HG02623 (cell line): ENCODE data around the gene GRID1.
"Not testable (repeated sequence)": the region's sequence is repeated elsewhere in the genome, so short reads cannot be mapped to it uniquely, and the experiment has no call there.

ENCODE experiments used
- ATAC-seq: cut with Tn5 transposase; IDR thresholded peaks from one replicate; pipeline ENCODE4 v1.9.1; 2021; ENCODE audit warnings: moderate library complexity; ENCODE audit not compliant: unreplicated experiment

GRID1 gene

DNA sequence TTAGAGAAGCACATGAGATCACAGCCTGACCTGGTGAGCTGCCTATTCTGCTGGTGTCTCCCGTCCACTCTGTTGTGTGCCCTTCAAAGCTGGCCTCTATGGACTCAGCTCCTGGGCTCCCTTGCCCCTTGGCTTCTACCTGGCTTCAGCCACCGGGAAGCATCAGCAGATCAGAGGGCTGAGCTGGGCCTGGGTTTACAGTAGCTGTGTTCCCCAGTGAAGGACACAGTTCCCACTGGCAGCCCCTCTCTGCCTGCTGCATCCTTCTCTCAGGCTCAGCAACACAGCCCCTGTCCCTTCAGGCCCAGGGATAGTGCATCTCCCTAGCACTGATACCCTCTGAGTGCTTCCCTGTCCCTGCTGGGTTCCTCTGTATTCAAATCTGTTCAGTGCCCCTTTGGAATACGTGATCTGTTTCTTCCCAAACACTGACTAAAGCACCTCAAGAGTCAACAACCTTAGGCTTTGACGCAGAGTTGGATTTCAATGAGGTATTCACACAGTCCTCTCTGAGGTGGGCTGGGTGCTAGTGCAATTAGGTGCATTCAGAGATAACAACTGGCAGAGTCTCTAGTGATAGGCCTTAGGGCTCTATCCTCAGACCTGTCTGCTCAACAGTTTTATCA lies 109.8 kb downstream of the GRID1 start:
- ATAC-seq, result no peak

DNA sequence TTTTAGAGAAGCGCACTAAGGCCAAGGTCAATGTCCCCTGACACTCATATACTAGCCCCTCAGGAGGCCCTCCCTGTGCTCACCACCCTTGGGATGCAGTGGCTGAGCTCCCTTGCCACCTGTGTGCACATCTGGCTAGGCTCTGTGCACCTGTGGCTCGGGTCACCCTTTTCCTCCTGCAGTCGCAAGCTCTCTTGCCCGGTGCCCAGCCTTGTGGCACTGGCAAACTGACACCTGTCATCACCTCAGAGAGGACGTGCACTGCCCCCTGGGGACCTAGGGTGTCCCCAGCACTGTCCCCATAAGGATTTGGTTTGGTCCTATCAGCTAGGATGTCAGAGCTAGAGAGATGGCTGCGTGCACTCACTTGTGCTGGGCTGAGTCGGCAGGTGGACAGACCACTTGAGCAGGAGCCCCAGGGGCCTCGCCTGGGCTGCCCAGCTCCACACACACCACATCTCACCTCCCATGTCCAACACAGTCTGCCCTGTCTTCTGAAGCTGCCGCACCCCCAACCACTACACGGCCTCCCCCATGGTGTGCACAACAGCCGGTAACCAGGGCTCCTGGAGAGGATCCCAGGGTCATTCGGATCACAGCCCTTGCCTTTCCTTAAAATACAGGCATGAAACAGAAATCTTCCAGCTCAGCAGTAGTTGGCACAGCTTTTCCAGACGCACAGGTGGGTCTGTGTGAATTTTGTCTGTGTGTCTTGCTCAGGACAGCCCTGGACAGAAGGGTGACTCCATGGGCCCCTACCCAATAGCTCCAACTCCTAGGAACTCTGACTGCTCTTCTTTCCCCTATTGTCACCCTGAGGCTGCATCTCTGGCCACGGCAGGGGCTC lies 111.0 kb downstream of the GRID1 start:
- no peak for ATAC-seq

DNA sequence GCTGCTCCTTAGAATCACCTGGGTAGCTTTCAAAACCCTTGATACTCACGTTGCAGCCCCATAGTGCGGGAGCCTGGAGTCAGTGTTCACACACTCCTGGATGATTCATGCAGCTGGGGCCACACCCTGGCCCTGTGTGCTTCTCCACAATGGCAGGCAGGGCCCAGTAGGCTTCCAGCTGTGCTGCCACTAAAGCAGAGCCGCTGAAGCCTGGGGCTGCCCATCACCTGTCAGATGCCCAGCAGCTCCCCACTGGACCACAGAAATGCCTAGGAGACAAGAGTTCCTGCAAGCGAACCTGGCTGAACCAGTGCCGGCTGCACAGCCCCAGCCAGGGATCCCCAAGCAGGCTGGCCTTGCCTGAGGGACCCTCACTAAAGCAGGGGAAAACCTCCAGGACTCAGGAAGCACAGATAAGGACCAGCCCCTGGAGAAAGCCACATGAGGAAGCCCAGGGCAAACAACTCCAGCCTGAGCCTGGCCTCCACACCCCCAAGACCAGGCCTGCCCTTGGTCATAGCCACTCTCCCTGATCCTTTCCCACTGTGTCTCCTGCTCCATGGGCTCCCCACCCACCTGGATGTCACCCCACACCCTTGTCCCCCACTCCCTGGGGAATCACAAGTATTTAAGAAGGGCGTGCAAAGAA lies 111.9 kb downstream of the GRID1 start:
- ATAC-seq, result no peak

DNA sequence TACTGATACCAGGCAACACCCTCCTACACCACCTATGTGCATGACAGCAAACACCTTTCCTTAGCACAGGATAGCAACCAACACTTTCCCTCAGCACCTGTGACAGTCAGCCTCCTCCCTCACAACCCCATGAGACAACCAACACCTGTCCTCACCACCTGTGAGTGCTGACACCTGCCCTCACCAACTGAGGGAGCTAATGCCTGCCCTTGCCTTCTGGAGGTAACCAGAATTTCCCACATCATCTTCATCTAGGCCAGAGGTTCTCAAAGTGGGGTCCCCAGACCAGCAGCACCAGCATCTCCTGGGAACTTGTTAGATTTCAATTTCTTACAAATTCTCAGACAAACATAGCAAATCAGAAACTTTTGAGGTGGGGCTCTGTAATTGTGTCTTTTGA lies 112.5 kb downstream of the GRID1 start:
- ATAC-seq, result no peak

DNA sequence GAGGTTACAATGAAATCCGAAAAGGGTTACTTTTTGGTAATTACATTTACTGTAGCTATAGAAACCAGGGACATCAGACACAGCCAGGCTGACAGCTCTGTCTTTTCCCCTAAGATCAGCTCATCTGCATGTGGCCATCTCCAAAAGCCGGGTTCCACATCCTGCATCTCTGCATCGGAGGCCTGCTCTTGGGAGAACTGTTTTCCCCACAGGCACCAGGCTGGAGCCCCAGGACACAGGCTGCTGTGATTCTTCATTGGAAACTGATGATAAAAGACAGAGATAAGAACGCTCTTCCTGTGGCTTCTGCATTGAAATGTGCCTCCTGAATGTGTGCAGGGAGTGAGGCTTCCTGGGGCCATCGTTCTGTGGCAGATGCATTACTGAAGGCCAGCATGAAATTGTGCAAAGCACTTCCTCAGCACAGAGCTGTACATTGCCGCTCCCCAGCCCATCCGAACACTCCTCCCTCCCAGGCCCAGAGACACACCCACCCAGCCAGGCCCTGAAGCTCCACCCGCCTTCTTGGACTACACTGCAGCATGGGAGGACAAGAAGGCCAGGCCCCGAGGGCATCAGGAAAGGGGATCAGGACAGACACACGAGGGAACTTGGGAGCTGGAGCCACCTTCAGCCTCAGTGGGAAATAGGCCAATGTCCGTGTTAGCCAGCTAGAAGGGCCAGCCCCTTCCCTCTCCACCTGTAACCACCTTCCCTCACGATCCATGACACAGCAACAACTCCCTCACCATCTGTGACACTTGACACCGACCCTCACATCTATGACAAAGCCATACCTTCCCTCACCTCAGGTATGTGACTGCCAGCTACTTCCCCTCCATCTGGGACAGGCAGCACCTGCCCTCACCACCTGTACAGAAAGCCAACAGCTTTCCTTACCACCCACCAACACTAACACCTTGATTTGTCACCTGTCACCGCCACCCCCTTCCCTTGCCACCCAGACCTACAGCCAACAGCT lies 113.2 kb downstream of the GRID1 start:
- no peak for ATAC-seq

DNA sequence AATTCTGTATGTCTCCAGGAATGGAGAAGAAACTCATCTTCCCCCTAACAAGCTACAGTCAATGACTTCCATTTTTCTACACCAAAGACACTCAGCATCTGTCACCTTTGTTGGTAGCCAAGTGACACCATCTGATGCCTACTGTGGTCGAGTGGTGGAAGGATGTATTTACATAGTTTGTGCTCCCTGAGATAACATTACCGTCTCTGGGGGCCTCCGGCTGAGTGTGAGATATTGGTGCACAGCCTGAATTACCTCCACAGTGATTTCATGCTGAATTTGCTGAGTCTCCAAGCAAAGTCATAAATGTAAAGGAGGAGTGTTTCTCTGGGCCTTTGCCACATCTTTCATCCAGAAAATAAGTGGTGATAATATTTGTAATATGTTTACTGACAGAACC lies 114.0 kb downstream of the GRID1 start:
- no peak for ATAC-seq

DNA sequence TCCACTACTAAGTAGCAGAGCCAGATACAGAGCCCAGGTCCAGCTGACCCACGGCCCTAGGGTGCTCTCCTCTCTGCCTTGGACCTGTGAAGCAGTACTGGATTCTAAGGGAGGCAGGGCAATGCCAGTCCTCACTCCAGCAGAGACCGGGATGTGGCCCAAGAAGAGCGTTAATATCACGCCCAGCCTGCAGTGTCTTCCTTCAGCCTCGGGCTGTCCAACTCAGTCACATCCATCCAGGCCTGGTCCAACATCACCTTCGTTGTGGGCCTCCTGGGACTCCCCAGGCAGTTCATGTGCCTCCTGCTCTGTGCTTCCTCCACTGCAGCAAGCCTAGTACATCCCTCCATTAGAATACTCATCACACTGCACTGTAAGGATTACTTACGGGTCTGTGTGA lies 114.5 kb downstream of the GRID1 start:
- ATAC-seq, result no peak

DNA sequence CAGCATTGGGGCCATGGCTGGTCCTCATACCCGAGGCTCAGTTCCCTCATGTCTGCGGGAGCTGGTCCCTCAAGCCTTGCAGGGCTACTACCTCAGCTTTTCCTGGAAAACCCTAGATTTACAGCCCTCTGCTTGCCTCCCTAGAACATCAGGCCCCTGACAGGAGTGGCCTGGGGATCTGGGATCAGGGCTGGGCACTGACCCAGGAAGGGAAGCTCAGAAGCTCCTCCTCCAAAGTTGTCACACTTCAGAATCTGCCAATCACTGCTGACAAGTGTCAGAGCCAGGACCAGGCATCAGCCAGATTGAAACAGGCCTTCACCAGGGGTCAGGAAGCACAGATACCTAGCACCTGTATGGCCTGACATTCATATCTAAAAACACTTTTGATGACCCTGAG lies 115.2 kb downstream of the GRID1 start:
- ATAC-seq, result no peak

DNA sequence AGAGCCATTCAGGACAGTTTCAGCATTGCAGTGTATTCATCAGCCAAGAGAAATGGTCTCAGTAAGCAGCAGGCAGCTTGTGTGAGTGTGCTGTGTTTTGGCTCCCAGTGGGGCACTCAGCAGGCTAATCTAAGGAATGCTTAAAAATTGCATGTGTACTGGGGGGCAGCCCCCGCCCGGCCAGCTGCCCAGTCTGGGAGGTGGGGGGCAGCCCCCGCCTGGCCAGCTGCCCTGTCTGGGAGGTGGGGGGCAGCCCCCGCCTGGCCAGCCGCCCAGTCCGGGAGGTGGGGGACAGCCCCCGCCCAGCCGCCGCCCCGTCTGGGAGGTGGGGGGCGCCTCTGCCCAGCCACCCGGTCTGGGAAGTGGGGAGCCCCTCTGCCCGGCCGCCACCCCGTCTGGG lies 116.2 kb downstream of the GRID1 start:
- no peak for ATAC-seq

DNA sequence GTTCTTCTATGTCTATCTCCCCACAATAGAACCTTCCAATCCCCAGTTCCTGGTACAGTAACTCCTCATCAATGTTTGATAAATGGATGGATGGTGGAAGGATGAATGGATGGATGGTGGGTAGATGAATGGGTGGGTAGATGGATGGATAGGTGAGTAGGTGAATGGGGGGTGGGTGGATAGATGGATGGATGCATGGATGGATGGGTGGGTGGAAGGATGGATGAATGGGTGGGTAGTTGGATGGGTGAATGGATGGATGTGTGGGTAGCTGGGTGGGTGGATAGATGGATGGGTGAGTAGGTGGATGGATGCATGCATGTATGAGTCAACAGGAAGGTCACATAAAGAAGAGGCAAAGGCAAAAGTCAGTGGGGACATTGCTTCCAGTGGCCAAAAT lies 116.8 kb downstream of the GRID1 start:
- ATAC-seq, result no peak

DNA sequence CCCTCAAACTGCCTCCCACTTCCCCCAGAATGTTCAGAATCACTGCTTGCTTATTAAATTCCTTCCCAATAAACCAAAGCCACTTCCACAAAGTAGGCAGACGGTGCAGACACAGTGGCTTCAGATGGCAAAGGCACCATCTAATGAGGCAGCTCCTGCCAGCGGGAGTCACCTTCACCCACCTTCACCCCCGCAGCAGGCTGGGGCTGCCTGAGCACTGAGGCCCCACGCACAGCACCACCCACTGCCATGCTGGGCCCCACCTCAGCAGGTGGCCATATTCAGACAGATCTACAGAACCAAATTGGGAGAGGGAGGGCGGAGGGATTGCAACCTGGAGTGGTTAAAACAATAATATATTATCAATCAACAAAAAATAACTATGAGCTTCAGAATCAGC lies 118.5 kb downstream of the GRID1 start:
- ATAC-seq, result no peak

DNA sequence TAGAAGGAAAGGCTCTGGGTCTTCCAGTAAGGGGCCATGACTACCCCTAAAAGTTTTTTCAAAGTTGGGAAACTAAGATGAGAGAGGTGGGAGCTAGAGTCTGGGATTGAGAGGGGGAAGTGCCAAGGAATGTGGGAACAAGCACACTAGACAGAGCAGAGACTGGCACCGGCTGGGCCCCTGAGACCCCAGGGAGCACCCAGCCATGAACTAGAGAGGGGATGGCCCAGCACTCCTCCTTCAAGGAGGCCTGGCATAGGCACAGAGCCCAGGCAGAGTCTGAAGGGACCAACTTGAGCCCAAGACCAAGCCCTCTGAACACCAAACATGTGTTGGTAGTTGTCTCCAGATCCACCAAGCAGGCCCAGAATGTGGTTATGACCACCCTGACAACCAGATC lies 119.0 kb downstream of the GRID1 start:
- no peak for ATAC-seq

DNA sequence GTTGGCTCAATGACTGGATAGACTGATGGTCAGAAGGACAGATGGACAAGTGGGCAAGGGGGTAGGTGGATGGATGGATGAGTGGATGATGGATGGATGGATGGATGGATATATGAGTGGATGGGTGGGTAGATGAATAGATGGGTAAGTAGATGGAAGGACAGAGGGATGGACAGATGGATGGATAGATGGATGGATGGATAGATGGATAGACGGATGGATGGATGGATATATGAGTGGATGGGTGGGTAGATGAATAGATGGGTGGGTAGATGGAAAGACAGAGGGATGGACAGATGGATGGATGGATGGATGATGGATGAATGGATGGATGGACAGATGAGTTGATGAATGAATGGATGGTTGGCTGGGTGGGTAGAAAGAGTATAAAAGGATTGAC lies 119.5 kb downstream of the GRID1 start:
- ATAC-seq, result no peak

DNA sequence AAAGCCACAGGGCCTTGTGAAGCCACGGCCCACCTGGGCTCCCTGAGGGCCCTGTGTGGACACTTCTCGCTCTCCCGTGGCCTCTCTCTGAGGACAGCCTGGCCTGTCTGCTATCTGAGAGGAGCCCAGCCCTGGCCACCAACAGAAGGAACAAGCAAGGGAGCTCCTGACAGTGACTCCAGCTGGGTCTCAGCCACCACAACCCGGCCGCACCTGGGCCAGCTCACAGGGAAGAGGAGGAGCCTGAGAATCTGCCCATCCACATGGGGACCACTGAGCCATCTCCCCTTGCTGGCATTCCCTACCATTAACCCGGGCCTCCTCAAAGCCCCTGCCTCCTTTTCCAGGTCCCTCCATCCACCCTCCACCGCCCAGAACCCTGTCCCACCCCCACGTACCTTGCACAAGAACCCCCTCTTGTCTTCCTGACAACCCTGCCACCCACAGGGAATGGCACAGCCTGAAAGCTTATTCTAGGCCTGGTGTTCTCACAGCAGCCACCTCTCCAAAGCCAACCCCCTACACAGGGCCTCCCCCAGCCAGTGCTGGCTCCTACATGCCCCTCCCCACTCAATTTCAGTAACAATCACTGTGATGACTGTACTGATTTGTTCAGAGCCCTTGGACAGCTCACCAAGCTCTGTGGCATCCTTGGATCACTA lies 120.2 kb downstream of the GRID1 start:
- ATAC-seq, result no peak

DNA sequence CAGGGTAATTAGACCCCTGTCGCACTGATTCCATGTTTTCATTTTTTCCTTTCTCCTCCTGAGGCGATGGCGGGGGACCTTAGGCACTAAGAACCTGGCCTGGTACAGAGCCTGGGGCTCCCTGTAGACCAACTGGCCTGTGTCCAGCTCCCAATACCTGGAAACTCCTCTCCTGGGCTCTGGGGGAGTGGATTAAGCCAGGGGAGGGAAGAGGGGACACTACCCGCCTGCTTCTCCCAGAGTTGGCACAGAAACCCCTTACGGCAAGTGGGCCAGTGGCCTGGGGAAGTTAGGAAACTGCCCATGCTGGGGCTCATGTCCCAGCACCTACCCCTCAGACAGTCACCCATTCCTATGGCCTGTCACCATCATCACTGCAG lies 121.6 kb downstream of the GRID1 start:
- ATAC-seq, result no peak

DNA sequence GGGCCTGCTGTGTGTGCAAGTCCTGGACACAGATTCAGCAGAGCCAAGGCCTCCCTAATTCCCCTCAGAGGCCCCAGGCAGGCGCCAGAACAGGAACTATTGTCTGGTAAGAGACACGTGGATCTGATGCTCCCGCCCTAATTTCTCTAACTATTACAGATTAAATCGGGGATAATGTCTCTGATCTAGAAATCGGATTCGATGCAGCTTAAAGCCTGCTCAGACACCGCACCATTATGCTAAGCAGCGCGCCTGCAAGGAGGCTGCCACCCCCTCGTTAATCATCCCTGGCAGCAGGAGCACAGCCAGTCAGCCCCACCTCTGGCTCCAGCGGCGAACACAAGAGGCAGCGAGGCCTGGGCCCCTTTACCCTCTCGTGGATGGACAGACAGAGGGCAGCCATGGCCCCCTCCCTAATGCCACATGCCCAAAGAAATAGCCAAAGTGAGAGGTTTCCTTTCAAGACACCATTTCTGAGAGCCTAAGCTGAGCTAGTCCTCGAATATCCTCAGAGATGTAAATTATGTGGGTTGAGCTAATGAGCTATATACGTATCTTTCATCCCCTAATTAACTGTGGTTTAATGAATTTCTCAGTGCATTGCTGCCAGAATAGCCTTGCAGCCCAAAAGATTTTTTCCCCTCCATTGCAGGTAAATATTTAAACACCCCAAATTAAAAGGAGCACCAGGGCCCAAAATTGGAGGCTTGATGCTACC lies 122.1 kb downstream of the GRID1 start:
- no peak for ATAC-seq

DNA sequence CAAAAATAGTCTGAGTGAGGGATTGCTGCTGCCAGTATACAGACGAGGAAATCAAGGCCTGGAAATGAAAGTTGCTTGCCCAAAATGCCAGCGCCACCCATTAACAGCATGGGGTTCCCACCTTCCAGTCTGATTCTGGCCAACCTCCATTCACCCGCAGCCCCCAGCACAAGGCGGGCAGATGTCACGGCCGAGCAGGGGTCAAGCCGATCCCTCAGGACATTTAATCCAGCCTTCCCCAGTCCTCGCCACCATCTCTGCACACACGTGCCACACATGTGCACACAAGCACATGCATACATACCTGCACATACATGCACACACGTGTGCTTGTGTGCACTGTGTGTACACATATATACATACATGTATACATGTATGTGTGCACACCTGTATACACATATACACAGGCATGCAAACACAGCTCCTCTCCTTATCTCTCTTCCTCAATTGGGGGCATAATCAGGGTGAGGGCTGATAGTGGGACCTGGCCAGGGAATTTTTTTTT lies 122.9 kb downstream of the GRID1 start:
- no peak for ATAC-seq

DNA sequence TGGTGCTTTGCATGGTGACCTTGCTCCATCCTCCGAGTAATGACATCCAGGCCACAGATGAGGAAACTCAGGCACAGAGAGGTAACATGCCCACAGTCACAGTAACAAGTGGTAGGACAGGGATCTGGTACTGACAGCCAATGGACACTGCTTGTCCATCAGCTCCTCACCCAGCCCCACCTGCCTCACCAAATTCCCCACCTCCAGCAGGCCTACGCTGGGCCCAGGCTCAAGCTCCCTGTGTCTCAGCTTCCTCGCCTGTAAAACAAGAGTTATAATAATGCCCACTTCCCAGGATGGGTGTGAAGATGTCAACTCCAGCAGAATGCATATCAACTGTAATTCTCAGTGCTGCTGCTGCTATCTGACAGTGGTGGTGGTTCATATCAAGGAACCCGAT lies 123.8 kb downstream of the GRID1 start:
- ATAC-seq, result no peak

DNA sequence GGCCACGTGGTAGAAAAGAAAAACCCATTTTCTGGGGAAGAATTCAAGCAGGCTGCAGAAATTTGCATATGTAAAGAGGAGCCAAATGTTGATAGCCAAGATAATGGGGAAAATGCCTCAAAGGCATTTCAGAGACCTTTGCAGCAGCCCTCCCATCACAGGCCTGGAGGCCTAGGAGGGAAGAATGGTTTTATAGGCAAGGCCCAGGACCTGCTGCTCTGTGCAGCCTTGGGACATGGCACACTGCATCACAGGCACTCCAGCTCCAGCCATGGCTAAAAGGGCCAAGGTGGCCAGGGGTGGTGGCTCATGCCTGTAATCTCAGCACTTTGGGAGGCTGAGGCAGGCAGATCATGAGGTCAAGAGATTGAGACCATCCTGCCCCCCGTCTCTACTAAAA lies 128.5 kb downstream of the GRID1 start:
- ATAC-seq, result not testable (repeated sequence)
